Peyer's patch (tissue), 4 donors: ENCODE measurements around the gene KIT.

Experiments used
- POLR2A ChIP-seq, 2 donors: fragments of 450-650 bp; IDR thresholded peaks; one replicate each; pipeline ENCODE4 v1.5.1; 2017; ENCODE audit warnings: antibody characterized with exemption in 2 of 2, mild to moderate bottlenecking in 2 of 2, moderate library complexity in 2 of 2
- TF ChIP-seq, protein P1 (sequence below), 6 experiments: fragments of 450-650 bp in 4 of 6; fragments of 200-600 bp in 2 of 6; sonication (generic) in 1 of 6; IDR thresholded peaks; one replicate each; pipeline ENCODE4 v1.5.1; 2017 to 2019; ENCODE audit warnings: antibody characterized with exemption in 6 of 6, mild to moderate bottlenecking in 3 of 6, moderate library complexity in 1 of 6

DNA sequence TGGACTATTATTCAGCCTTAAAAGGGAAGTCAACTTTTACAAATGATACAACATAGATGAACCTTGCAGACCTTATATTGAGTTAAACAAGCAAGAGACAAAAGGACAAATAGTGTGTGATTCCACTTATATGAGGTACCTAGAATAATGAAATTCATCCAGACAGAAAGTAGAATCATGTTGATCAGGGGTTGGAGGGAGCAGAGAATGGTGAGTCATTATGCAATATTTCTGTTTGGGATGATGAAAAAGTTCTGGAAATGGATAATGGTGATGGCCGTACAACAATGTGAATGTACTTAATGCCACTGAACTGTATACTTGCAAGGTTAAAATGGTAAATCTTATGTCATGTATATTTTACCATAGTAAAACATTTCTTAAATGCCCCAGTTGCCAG, 22.1 kb downstream of the KIT start:
- TF ChIP-seq, protein P1, sequence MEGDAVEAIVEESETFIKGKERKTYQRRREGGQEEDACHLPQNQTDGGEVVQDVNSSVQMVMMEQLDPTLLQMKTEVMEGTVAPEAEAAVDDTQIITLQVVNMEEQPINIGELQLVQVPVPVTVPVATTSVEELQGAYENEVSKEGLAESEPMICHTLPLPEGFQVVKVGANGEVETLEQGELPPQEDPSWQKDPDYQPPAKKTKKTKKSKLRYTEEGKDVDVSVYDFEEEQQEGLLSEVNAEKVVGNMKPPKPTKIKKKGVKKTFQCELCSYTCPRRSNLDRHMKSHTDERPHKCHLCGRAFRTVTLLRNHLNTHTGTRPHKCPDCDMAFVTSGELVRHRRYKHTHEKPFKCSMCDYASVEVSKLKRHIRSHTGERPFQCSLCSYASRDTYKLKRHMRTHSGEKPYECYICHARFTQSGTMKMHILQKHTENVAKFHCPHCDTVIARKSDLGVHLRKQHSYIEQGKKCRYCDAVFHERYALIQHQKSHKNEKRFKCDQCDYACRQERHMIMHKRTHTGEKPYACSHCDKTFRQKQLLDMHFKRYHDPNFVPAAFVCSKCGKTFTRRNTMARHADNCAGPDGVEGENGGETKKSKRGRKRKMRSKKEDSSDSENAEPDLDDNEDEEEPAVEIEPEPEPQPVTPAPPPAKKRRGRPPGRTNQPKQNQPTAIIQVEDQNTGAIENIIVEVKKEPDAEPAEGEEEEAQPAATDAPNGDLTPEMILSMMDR (IDR thresholded peaks at IDR 0.05): no peak
- TF ChIP-seq POLR2A (IDR thresholded peaks at IDR 0.05): no peak
